ENCODE data around the gene HAO2. TPM values are rescaled to one million over a fixed set of nuclear protein-coding genes. Genes with fewer than 3 reads are reported as not detected.
"Not testable (repeated sequence)": the region's sequence is repeated elsewhere in the genome, so short reads cannot be mapped to it uniquely, and the experiment has no call there.

HAO2 gene
- total RNA-seq, 1 experiment from 2014 or later, result not detected

GRCh38 chr1:119333163-119333896 lies 35.3 kb upstream of the HAO2 start:
- ChIA-PET POLR2A (no interaction called here), CTCF (no interaction called here)

DNA sequence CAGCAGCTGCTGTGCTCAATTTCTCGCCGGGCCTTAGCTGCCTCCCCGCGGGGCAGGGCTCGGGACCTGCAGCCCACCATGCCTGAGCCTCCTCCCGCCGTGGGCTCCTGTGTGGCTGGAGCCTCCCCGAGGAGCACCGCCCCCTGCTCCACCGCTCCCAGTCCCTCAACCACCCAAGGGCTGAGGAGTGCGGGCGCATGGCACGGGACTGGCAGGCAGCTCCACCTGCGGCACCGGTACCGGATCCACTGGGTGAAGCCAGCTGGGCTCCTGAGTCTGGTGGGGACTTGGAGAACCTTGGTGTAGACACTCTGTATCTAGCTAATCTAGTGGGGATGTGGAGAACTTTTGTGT lies 34.7 kb upstream of the HAO2 start:
- POLR2A ChIA-PET, result not testable (repeated sequence)

More at GRCh38 chr1:119333163-119333896, 35.3 kb upstream of the HAO2 start:
- no peak overlapping the region for H3K27ac ChIP-seq (ENCODE audit: low read length)
- TF ChIP-seq POLR2AphosphoS5 (IDR thresholded peaks at IDR 0.05; ENCODE audit: low read depth, low read length) (no peak), TCF7L2 (IDR thresholded peaks at IDR 0.05; ENCODE audit: low read depth, low read length) (no peak), SIN3A (IDR thresholded peaks at IDR 0.05; ENCODE audit: borderline replicate concordance, insufficient read depth, low read depth, low read length) (no peak)
- peak; percentile 42; the same call in 1 of the 2 replicates for ATAC-seq
- BruUV-seq (replicated peaks), result no TSS peak
- no peak for DNase-seq (ENCODE audit: low read depth, low spot score)
- H3K4me3 ChIP-seq (ENCODE audit: low read depth in 2 of 2, low read length in 2 of 2), result no peak overlapping the region
- H3K36me3 ChIP-seq (ENCODE audit: control insufficient read depth, insufficient read depth, low read length), result no peaks in the 10 kb centered on the region
- no peaks in the 10 kb centered on the region for H3K4me1 ChIP-seq (ENCODE audit: control insufficient read depth, insufficient read depth, low read length)
- H3K27me3 ChIP-seq (ENCODE audit: control insufficient read depth, insufficient read depth, low read length), result no peaks in the 10 kb centered on the region; the same call in 1 of the 2 replicates
- in situ Hi-C loops (cut with HindIII; ENCODE audit: low pct_unique_long_range_greater_than_20kb, low sequenced_read_pairs), result no loop called here
- intact Hi-C loops (cut with micrococcal nuclease; ENCODE audit: unreplicated experiment), result no loop called here
- H3K9me3 ChIP-seq (ENCODE audit: control insufficient read depth, insufficient read depth, low read depth, low read length), result no peaks in the 10 kb centered on the region

DNA sequence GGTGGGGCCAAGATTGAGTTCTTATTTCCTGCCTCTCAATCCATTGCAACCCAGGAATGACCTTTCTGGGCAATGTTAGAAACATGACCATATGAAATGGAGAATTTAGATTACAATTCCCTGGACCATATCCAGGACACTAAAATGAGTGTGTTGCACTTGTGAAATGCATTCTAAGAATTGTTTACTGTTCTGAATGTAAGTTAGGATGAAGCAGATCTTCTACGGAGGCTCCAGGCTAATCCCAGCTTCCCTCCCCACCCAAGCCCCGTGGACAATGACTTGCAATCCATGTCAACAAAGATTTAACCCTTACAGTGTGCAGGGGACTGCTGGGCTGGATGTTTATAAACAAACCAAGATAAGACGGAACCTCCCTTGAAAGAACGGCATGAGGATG lies 31.7 kb upstream of the HAO2 start:
- no peaks in the 10 kb centered on the region for H3K4me1 ChIP-seq (ENCODE audit: control insufficient read depth, insufficient read depth, low read length)
- H3K36me3 ChIP-seq (ENCODE audit: control insufficient read depth, insufficient read depth, low read length), result no peaks in the 10 kb centered on the region
- no peak overlapping the region for H3K4me3 ChIP-seq (ENCODE audit: low read depth in 2 of 2, low read length in 2 of 2)
- no peaks in the 10 kb centered on the region for H3K27me3 ChIP-seq (ENCODE audit: control insufficient read depth, insufficient read depth, low read length)
- ATAC-seq, result no peak
- DNase-seq (ENCODE audit: low read depth, low spot score), result no peak
- no peak overlapping the region for H3K27ac ChIP-seq (ENCODE audit: low read length)
- POLR2A ChIA-PET, result no interaction called here
- CTCF ChIA-PET, result no interaction called here
- in situ Hi-C loops (cut with HindIII; ENCODE audit: low pct_unique_long_range_greater_than_20kb, low sequenced_read_pairs), result no loop called here
- intact Hi-C loops (cut with micrococcal nuclease; ENCODE audit: unreplicated experiment), result no loop called here
- H3K9me3 ChIP-seq (ENCODE audit: control insufficient read depth, insufficient read depth, low read depth, low read length), result no peaks in the 10 kb centered on the region
- BruUV-seq (replicated peaks), result no TSS peak
- TF ChIP-seq TCF7L2 (IDR thresholded peaks at IDR 0.05; ENCODE audit: low read depth, low read length) (no peak), CTCF (IDR thresholded peaks at IDR 0.05) (no peak), POLR2AphosphoS5 (IDR thresholded peaks at IDR 0.05; ENCODE audit: low read depth, low read length) (no peak), SIN3A (IDR thresholded peaks at IDR 0.05; ENCODE audit: borderline replicate concordance, insufficient read depth, low read depth, low read length) (no peak), REST (IDR thresholded peaks at IDR 0.05; ENCODE audit: insufficient read depth in 1 of 2, low read depth in 2 of 2, low read length in 1 of 2) (no peak)

More for the DNA sequence above, 34.7 kb upstream of the HAO2 start:
- H3K4me3 ChIP-seq (ENCODE audit: low read depth in 2 of 2, low read length in 2 of 2); CTCF ChIA-PET; H3K36me3 ChIP-seq (ENCODE audit: control insufficient read depth, insufficient read depth, low read length); H3K4me1 ChIP-seq (ENCODE audit: control insufficient read depth, insufficient read depth, low read length); H3K27ac ChIP-seq (ENCODE audit: low read length); BruUV-seq (replicated peaks); intact Hi-C loops (cut with micrococcal nuclease; ENCODE audit: unreplicated experiment); DNase-seq (ENCODE audit: low read depth, low spot score); in situ Hi-C loops (cut with HindIII; ENCODE audit: low pct_unique_long_range_greater_than_20kb, low sequenced_read_pairs); H3K9me3 ChIP-seq (ENCODE audit: control insufficient read depth, insufficient read depth, low read depth, low read length); H3K27me3 ChIP-seq (ENCODE audit: control insufficient read depth, insufficient read depth, low read length); ATAC-seq: not testable (repeated sequence)
